ENCODE measurements around the gene TRAK2. TPM values are rescaled to one million over a fixed set of nuclear protein-coding genes. Genes with fewer than 3 reads are reported as not detected.
"Not testable (repeated sequence)": the region's sequence is repeated elsewhere in the genome, so short reads cannot be mapped to it uniquely, and the experiment has no call there.

TRAK2 gene
- total and polyA plus RNA-seq, 2 experiments from 2014 or later, result 9.2 to 26.7 TPM

DNA sequence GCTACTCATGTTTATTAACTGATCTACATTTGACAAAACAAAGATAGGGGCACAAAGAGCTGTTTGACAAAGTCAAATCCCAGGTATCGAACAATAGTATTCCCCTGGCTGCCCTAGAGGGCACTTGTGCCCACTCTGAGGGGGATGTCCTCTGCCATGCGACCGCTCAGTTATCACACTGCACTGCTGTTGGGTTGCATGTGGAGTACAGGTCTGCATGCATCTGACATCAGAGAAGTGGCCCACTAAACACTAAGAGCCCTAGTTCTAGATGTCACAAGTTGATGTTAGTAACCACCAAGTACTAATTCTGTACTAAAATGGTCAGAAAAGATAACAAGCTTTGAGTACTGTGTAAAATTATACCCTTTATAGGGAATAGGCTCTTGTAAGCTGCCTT is 74.0 kb downstream of the TRAK2 start:
- no peaks in the 10 kb centered on the region for H4K20me1 ChIP-seq (ENCODE audit: insufficient read depth, poor library complexity, severe bottlenecking)
- no peaks in the 10 kb centered on the region for H3K4me1 ChIP-seq (ENCODE audit: insufficient read depth)
- no peak overlapping the region for H3K4me3 ChIP-seq
- WGBS (ENCODE audit: low lambda C conversion rate, missing lambda C conversion rate), result 95% methylated on average over 3 of the region's 3 CpGs
- TF ChIP-seq, protein P1, sequence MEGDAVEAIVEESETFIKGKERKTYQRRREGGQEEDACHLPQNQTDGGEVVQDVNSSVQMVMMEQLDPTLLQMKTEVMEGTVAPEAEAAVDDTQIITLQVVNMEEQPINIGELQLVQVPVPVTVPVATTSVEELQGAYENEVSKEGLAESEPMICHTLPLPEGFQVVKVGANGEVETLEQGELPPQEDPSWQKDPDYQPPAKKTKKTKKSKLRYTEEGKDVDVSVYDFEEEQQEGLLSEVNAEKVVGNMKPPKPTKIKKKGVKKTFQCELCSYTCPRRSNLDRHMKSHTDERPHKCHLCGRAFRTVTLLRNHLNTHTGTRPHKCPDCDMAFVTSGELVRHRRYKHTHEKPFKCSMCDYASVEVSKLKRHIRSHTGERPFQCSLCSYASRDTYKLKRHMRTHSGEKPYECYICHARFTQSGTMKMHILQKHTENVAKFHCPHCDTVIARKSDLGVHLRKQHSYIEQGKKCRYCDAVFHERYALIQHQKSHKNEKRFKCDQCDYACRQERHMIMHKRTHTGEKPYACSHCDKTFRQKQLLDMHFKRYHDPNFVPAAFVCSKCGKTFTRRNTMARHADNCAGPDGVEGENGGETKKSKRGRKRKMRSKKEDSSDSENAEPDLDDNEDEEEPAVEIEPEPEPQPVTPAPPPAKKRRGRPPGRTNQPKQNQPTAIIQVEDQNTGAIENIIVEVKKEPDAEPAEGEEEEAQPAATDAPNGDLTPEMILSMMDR (IDR thresholded peaks at IDR 0.05; ENCODE audit: poor library complexity), result no peak
- TF ChIP-seq EZH2phosphoT487 (IDR thresholded peaks at IDR 0.05; ENCODE audit: low read depth, severe bottlenecking, unreplicated experiment) (no peak), EZH2 (IDR thresholded peaks at IDR 0.05; ENCODE audit: borderline replicate concordance) (no peak)
- no peaks in the 10 kb centered on the region for H3K9me3 ChIP-seq (ENCODE audit: low read depth)
- H3K27me3 ChIP-seq, result no peaks in the 10 kb centered on the region
- H3K9me2 ChIP-seq (replicated peaks; ENCODE audit: insufficient read depth), result no peaks in the 10 kb centered on the region
- DNase-seq (ENCODE audit: low spot score), result no peak
- H3K27ac ChIP-seq, result no peak overlapping the region
- H3K79me2 ChIP-seq, result no peaks in the 10 kb centered on the region
- no peak overlapping the region for H2AFZ ChIP-seq
- no peak overlapping the region for H3K4me2 ChIP-seq
- no peaks in the 10 kb centered on the region for H3K36me3 ChIP-seq (replicated peaks; ENCODE audit: insufficient read depth, low read depth)

DNA sequence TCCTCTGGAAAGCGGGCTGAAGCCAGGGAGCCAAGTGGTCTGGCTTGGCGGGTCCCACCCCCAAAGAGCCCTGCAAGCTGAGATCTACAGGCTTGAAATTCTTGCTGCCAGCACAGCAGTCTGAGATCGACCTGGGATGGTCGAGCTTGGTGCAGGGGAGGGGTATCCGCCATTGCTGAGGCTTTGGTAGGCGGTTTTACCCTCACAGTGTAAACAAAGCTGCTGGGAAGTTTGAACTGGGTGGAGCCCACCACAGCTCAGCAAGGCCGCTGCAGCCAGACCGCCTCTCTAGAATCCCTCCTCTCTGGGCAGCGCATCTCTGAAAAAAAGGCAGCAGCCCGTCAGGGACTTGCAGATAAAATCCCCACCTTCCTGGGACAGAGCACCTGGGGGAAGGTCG is 81.5 kb downstream of the TRAK2 start:
- no peaks in the 10 kb centered on the region for H3K79me2 ChIP-seq
- H3K9me2 ChIP-seq (replicated peaks; ENCODE audit: insufficient read depth), result no peaks in the 10 kb centered on the region
- H2AFZ ChIP-seq, result no peak overlapping the region
- no peaks in the 10 kb centered on the region for H3K9me3 ChIP-seq (ENCODE audit: low read depth)
- 95% methylated on average over 11 of the region's 11 CpGs for WGBS (ENCODE audit: low lambda C conversion rate, missing lambda C conversion rate)
- no peak overlapping the region for H3K27ac ChIP-seq
- H3K4me1 ChIP-seq (ENCODE audit: insufficient read depth), result no peaks in the 10 kb centered on the region
- H4K20me1 ChIP-seq (ENCODE audit: insufficient read depth, poor library complexity, severe bottlenecking), result no peaks in the 10 kb centered on the region
- H3K4me2 ChIP-seq, result no peak overlapping the region
- no peak for DNase-seq (ENCODE audit: low spot score)
- TF ChIP-seq, protein P1 (IDR thresholded peaks at IDR 0.05; ENCODE audit: poor library complexity), result no peak
- TF ChIP-seq EZH2 (IDR thresholded peaks at IDR 0.05; ENCODE audit: borderline replicate concordance) (no peak), EZH2phosphoT487 (IDR thresholded peaks at IDR 0.05; ENCODE audit: low read depth, severe bottlenecking, unreplicated experiment) (no peak)
- no peak overlapping the region for H3K4me3 ChIP-seq
- H3K36me3 ChIP-seq (replicated peaks; ENCODE audit: insufficient read depth, low read depth), result no peaks in the 10 kb centered on the region
- H3K27me3 ChIP-seq, result no peaks in the 10 kb centered on the region

DNA sequence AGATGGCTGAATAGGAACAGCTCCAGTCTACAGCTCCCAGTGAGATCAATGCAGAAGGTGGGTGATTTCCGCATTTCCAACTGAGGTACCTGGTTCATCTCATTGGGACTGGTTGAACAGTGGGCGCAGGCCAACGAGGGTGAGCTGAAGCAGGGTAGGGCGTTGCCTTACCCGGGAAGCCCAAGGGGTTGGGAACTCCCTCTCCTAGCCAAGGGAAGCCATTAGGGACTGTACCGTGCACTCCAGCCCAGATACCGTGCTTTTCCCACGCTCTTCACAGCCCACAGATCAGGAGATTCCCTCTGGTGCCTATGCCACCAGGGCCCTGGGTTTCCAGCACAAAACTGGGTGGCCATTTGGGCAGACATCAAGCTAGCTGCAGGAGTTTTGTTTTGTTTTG is 81.9 kb downstream of the TRAK2 start:
- H3K4me1 ChIP-seq (ENCODE audit: insufficient read depth); H3K4me2 ChIP-seq; H3K27me3 ChIP-seq; H3K79me2 ChIP-seq; H3K27ac ChIP-seq; H3K4me3 ChIP-seq; H3K36me3 ChIP-seq (replicated peaks; ENCODE audit: insufficient read depth, low read depth); DNase-seq (ENCODE audit: low spot score); H3K9me3 ChIP-seq (ENCODE audit: low read depth); H3K9me2 ChIP-seq (replicated peaks; ENCODE audit: insufficient read depth); H4K20me1 ChIP-seq (ENCODE audit: insufficient read depth, poor library complexity, severe bottlenecking); H2AFZ ChIP-seq: not testable (repeated sequence)
- WGBS (ENCODE audit: low lambda C conversion rate, missing lambda C conversion rate), result 94% methylated on average over 8 of the region's 8 CpGs

DNA sequence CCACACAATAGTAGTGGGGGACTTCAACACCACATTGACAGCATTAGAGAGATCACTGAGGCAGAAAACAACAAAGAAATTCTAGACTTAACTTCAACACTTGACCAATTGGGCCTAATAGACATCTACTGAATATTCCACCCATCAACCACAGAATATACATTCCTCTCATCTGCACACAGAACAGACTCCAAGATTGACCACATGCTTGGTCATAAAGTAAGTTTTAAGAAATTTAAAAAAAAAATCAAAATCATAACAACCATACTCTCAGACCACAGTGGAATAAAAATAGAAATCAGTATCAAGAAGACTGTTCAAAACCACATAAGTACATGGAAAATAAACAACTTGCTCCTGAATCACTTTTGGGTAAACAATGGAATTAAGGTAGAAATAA is 85.1 kb downstream of the TRAK2 start:
- Histone ChIP-seq H3K4me3 (no peak overlapping the region), H3K9me3 (ENCODE audit: low read depth) (no peaks in the 10 kb centered on the region), H3K27me3 (no peaks in the 10 kb centered on the region), H3K4me2 (no peak overlapping the region), H3K9me2 (replicated peaks; ENCODE audit: insufficient read depth) (no peaks in the 10 kb centered on the region), H2AFZ (no peak overlapping the region), H3K27ac (no peak overlapping the region), H3K79me2 (no peaks in the 10 kb centered on the region), H4K20me1 (ENCODE audit: insufficient read depth, poor library complexity, severe bottlenecking) (no peaks in the 10 kb centered on the region), H3K36me3 (replicated peaks; ENCODE audit: insufficient read depth, low read depth) (no peaks in the 10 kb centered on the region), H3K4me1 (ENCODE audit: insufficient read depth) (no peaks in the 10 kb centered on the region)
- no peak for DNase-seq (ENCODE audit: low spot score)
- TF ChIP-seq EZH2 (IDR thresholded peaks at IDR 0.05; ENCODE audit: borderline replicate concordance) (no peak), EZH2phosphoT487 (IDR thresholded peaks at IDR 0.05; ENCODE audit: low read depth, severe bottlenecking, unreplicated experiment) (no peak)
- TF ChIP-seq, protein P1 (IDR thresholded peaks at IDR 0.05; ENCODE audit: poor library complexity), result no peak

Measured in hepatocyte (in vitro differentiated cells).